ENCODE measurements around the gene MYBBP1A.
"Not testable (repeated sequence)": the region's sequence is repeated elsewhere in the genome, so short reads cannot be mapped to it uniquely, and the experiment has no call there.

Gene MYBBP1A

DNA sequence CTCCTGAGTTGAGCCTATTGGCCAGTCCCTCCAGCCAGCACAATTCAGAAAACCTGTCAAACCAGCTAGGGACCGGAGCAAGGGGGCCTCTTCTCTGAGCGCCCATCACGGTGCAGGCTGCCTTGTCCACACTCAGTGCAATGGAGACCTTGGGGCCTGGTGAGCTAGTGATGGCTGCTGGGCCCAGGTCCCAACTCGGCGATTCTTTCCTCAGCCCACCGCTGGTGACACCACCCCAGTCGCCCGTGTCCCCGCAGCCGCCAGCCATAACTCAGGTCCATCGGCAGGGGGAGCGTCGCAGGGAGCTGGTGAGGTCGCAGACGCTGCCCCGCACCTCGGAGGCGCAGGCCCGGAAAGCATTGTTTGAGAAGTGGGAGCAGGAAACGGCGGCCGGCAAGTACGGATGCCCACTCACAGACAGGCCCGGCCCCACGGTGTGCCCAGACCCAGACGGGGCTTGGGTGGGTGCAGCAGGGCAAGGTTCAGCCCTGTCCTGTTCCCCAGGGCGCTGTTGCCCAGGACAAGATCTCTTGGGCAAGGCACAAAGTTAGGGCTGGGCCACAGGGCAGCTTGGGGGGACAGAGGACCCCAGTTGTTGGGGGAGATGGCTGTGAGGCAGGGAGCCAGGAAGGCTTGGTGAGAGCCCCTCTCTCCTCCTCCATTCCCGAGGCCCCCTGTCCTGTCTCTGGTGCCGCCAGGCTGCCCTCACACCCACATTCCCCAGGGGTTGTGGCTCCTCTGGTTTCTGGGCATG, 39.9 kb upstream of the MYBBP1A start:
- TF ChIP-seq, protein P1, sequence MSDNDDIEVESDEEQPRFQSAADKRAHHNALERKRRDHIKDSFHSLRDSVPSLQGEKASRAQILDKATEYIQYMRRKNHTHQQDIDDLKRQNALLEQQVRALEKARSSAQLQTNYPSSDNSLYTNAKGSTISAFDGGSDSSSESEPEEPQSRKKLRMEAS (IDR thresholded peaks at IDR 0.05; ENCODE audit: low read depth, low read length): no peak
- no peak for TF ChIP-seq MYC (IDR thresholded peaks at IDR 0.05; ENCODE audit: low read depth, low read length)
- DNase-seq (ENCODE audit: low read depth): no peak
- no peak overlapping the region for H3K4me3 ChIP-seq (ENCODE audit: low read depth, low read length)

DNA sequence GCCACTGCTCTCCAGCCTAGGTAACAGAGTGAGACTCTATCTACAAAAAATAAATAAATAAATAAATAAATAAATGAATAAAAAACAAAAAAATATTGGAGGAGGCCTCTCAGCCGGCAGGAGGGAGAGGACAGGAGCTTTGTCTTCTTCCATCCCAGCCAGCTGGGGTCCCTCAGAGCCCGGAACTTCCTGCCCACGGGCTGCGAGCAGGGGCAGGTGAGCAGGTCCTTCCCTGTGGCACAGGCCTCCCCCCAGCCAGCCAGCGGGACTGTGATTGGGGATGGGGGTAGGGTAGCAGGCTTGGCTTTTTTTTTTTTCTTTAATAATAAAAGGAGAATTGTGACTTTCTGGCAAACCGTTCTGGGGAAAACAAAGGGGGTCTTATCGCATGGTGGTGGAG, 39.2 kb upstream of the MYBBP1A start:
- no peak for DNase-seq (ENCODE audit: low read depth)
- TF ChIP-seq, protein P2, sequence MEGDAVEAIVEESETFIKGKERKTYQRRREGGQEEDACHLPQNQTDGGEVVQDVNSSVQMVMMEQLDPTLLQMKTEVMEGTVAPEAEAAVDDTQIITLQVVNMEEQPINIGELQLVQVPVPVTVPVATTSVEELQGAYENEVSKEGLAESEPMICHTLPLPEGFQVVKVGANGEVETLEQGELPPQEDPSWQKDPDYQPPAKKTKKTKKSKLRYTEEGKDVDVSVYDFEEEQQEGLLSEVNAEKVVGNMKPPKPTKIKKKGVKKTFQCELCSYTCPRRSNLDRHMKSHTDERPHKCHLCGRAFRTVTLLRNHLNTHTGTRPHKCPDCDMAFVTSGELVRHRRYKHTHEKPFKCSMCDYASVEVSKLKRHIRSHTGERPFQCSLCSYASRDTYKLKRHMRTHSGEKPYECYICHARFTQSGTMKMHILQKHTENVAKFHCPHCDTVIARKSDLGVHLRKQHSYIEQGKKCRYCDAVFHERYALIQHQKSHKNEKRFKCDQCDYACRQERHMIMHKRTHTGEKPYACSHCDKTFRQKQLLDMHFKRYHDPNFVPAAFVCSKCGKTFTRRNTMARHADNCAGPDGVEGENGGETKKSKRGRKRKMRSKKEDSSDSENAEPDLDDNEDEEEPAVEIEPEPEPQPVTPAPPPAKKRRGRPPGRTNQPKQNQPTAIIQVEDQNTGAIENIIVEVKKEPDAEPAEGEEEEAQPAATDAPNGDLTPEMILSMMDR (IDR thresholded peaks at IDR 0.05; ENCODE audit: low read depth, low read length): no peak
- TF ChIP-seq POLR2A (IDR thresholded peaks at IDR 0.05; ENCODE audit: extremely low read depth, insufficient read length) (no peak), MYC (IDR thresholded peaks at IDR 0.05; ENCODE audit: low read depth, low read length) (no peak)
- TF ChIP-seq, protein P1 (IDR thresholded peaks at IDR 0.05; ENCODE audit: low read depth, low read length): no peak
- H3K4me3 ChIP-seq (ENCODE audit: low read depth, low read length): no peak overlapping the region

DNA sequence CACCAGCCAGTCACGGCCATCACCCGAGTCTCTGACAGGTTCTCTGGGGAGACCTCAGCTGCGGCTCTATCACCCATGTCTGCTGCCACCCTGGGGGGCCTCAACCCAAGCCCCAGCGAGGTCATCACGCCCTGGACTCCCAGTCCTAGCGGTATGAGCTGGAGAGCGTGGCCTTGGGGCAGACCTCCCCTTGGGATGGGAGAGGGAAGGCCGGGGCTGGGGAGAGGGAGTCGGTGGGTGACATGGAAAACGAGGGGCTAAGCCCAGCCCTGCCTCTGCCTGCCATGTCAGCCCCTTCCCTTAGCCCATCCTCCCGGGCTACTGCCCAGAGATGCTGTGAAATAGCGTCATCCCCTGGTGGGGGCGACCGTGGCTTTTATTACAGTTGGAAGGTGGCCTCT, 37.8 kb upstream of the MYBBP1A start:
- no peak for TF ChIP-seq MYC (IDR thresholded peaks at IDR 0.05; ENCODE audit: low read depth, low read length)
- TF ChIP-seq, protein P2 (IDR thresholded peaks at IDR 0.05; ENCODE audit: low read depth, low read length): no peak
- TF ChIP-seq, protein P1 (IDR thresholded peaks at IDR 0.05; ENCODE audit: low read depth, low read length): no peak
- no peak for TF ChIP-seq POLR2A (IDR thresholded peaks at IDR 0.05; ENCODE audit: extremely low read depth, insufficient read length)
- H3K4me3 ChIP-seq (ENCODE audit: low read depth, low read length): no peak overlapping the region
- no peak for DNase-seq (ENCODE audit: low read depth)

DNA sequence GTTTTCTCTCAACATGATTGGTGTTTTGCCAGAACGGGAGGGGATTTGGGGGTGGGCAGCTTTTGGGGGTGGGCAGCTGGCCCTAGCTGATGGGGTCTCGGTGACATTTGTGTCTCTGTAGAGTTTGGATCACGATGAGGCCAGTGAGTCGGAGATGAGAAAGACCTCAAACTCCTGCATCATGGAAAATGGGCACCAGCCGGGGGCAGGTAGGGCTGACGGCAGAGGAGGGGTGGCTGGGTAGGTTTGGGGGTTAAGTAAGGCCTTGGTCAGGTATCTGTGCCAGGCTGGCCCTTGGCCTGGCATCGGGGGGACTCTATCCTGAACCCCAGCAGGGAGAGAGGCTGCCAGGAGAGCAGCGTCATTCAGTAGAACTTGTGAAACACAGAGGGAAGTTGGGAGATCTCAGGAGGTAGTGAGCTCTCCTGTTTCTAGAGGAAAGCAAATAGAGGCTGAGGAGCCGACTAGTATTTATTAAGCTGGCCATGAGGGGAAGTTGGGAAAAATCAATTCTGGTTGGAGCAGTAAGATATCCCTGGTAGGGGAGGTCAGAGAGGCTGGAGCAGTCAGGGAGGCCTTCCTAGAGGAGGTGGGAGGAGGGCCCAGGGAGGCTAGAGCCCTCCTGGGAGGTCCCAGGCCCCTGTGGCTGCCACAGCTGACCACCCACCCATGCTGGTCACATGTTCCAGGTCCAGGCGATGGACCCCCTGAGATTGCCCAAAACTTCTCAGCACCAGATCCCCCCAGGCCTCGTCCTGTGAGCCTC, 37.2 kb upstream of the MYBBP1A start:
- no peak for DNase-seq (ENCODE audit: low read depth)
- TF ChIP-seq, protein P1 (IDR thresholded peaks at IDR 0.05; ENCODE audit: low read depth, low read length): no peak
- TF ChIP-seq POLR2A (IDR thresholded peaks at IDR 0.05; ENCODE audit: extremely low read depth, insufficient read length) (no peak), MYC (IDR thresholded peaks at IDR 0.05; ENCODE audit: low read depth, low read length) (no peak)
- TF ChIP-seq, protein P2 (IDR thresholded peaks at IDR 0.05; ENCODE audit: low read depth, low read length): no peak
- H3K4me3 ChIP-seq (ENCODE audit: low read depth, low read length): no peak overlapping the region

DNA sequence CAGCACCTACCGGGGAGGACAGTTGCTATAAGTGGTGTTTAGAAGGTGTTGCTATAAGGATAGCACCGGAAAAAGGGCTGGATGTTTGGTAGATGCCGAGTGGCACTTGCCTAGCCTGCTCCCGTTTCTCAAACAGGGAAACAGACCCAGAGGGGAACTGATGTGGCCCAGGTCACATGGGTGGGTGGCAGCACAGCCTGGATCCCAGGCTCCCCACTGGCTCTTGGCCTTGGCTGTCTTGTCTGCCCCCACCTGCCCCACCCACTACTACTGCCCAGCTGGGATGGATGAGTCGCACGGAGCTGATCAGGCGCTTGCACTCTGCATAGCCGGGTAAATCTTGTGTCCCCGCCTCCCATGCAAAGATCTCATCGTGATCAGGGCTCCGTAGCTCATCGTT, 36.3 kb upstream of the MYBBP1A start:
- H3K4me3 ChIP-seq (ENCODE audit: low read depth, low read length): no peak overlapping the region
- peak; percentile 14 for DNase-seq (ENCODE audit: low read depth)
- TF ChIP-seq POLR2A (IDR thresholded peaks at IDR 0.05; ENCODE audit: extremely low read depth, insufficient read length): no peak
- TF ChIP-seq, protein P1 (IDR thresholded peaks at IDR 0.05; ENCODE audit: low read depth, low read length): no peak
- TF ChIP-seq, protein P2 (IDR thresholded peaks at IDR 0.05; ENCODE audit: low read depth, low read length): no peak

DNA sequence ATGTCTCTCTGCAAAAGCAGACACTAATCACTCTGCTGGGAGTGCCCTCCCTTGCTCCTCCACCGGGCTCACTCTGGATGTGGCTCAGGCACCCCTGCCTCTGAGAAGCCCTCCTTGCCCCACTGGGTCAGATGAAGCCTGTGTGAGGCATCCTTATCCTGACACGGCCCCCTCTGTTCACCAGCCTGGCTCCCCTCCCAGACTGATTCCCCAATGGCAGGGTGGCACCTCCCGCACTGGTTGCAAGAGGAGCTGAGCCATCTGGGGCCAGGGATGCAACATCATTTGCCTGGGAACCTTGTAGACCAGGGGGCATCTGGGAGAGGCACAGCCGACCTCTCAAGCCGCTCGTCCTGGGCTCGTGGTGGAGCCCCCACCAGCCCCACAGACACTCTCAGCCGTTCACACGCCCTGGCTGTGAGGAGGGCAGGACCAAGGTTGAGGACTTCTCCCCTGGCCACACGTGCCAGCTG, 35.8 kb upstream of the MYBBP1A start:
- TF ChIP-seq, protein P2 (IDR thresholded peaks at IDR 0.05; ENCODE audit: low read depth, low read length): no peak
- TF ChIP-seq MYC (IDR thresholded peaks at IDR 0.05; ENCODE audit: low read depth, low read length) (no peak), POLR2A (IDR thresholded peaks at IDR 0.05; ENCODE audit: extremely low read depth, insufficient read length) (no peak)
- TF ChIP-seq, protein P1 (IDR thresholded peaks at IDR 0.05; ENCODE audit: low read depth, low read length): no peak
- H3K4me3 ChIP-seq (ENCODE audit: low read depth, low read length): no peak overlapping the region
- DNase-seq (ENCODE audit: low read depth): no peak

DNA sequence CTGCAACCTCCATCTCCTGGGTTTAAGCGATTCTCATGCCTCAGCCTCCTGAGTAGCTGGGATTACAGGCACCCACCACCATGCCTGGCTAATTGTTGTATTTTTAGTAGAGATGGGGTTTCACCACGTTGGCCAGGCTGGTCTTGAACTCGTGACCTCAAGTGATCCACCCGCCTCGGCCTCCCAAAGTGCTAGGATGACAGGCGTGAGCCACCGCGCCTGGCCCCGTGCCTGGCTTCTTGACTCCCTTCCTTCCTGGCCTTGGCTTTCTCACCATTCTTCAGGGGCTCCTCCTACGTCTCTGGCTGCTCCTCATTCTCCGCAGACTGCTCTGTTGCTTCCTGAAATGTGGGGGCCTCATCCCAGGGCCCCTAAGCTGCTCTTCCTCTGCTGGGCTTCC, 34.9 kb upstream of the MYBBP1A start:
- H3K4me3 ChIP-seq (ENCODE audit: low read depth, low read length); DNase-seq (ENCODE audit: low read depth): not testable (repeated sequence)

Measured in NB4 (cell line).